Osteoblast (primary cell): ENCODE measurements around the gene ASPHD1. TPM values are rescaled to one million over a fixed set of nuclear protein-coding genes. Genes with fewer than 3 reads are reported as not detected.
"Not testable (repeated sequence)": the region's sequence is repeated elsewhere in the genome, so short reads cannot be mapped to it uniquely, and the experiment has no call there.

ENCODE experiments used
- DNase-seq: peaks from one replicate; pipeline ENCODE4 v3.0.0; 2011; ENCODE audit warnings: low spot score, mixed read lengths; ENCODE audit not compliant: insufficient read length; ENCODE audit errors: missing footprints
- H2AFZ ChIP-seq: 2 replicates; pipeline ENCODE4 v1.6.0; 2011; ENCODE audit warnings: mild to moderate bottlenecking, low read length
- H3K27ac ChIP-seq: 2 replicates; pipeline ENCODE4 v1.5.1; 2011; ENCODE audit warnings: mild to moderate bottlenecking, low read depth, low read length, moderate library complexity
- H3K27me3 ChIP-seq: 2 replicates; pipeline ENCODE4 v1.6.0; 2012; ENCODE audit warnings: mild to moderate bottlenecking, control low read depth, inconsistent platforms, low read length, moderate library complexity; ENCODE audit not compliant: insufficient read depth
- H3K36me3 ChIP-seq: 2 replicates; pipeline ENCODE4 v1.5.1; 2011; ENCODE audit warnings: mild to moderate bottlenecking, low read length, control low read depth, moderate library complexity; ENCODE audit not compliant: insufficient read depth
- H3K4me1 ChIP-seq: 2 replicates; pipeline ENCODE4 v1.5.1; 2011; ENCODE audit warnings: mild to moderate bottlenecking, low read length, control low read depth, moderate library complexity; ENCODE audit not compliant: insufficient read depth
- H3K4me2 ChIP-seq: 2 replicates; pipeline ENCODE4 v1.6.0; 2011; ENCODE audit warnings: mild to moderate bottlenecking, low read length; ENCODE audit not compliant: insufficient read depth
- H3K4me3 ChIP-seq: fragments of 200-600 bp; sonication (generic); 3 replicates; pipeline ENCODE4 v1.5.1; 2012; ENCODE audit warnings: mild to moderate bottlenecking, low read length, inconsistent platforms; ENCODE audit not compliant: insufficient read depth
- H3K79me2 ChIP-seq: 2 replicates; pipeline ENCODE4 v1.6.0; 2012; ENCODE audit warnings: mild to moderate bottlenecking, low read length, control low read depth, inconsistent platforms; ENCODE audit not compliant: insufficient read depth
- H3K9me3 ChIP-seq: 2 replicates; pipeline ENCODE4 v1.5.1; 2011; ENCODE audit warnings: low read depth, low read length, control low read depth
- H4K20me1 ChIP-seq: 2 replicates; pipeline ENCODE4 v1.6.0; 2012; ENCODE audit warnings: mild to moderate bottlenecking, low read length, control low read depth; ENCODE audit not compliant: insufficient read depth
- total RNA-seq: library from RNA; depleted of rRNA; stranded (reverse); fragments of >200 nt; gene quantifications from 2 replicates; pipeline ENCODE4 v1.2.3, GENCODE V29; 2012
- TF ChIP-seq, protein P1 (sequence below): IDR thresholded peaks from 2 replicates; pipeline ENCODE4 v1.5.1; 2011; ENCODE audit warnings: mild to moderate bottlenecking, low read depth, low read length, moderate library complexity; ENCODE audit errors: extremely low read depth

The ASPHD1 gene
- total RNA-seq, 1 donor, result 1.8 TPM

DNA sequence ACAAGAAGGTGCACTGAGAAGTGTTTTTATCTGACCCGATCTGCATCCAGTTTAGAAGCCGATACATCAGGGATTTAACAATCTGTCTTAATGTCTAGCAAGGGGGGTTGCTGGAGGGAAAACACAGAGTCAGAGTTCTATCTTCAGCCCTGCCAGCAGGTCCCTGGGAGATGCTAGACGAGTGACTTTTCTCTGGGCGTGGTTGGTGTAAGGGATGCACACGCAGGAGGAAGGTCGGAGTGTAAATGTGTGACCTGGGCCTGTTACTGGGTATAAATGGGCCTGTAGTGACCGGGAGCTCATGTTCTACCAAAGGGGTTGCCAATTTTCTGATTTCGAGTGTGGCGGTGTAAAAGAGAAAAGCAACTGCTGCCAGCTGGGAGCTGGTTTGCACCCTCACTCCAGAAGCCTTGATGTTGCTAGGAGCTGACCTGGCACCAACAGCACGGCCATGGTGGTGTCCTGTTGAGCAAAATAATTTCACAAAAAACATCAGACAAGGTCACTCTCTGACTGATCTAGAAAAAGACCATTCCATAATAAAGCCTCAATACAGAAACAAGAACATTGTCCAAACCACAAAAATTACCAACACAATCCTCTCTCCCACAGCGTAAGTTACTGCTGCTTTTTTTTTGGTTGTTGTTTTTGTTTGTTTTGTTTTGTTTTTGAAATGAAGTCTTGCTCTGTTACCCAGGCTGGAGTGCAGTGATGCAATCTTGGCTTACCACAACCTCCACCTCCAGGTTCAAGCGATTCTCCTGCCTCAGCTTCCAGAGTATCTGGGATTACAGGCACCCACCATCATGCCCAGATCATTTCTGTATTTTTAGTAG lies 27.0 kb downstream of the ASPHD1 start:
- H3K27me3 ChIP-seq, result no peaks in the 10 kb centered on the region
- peaks cover 7% of the 10 kb centered on the region for H3K36me3 ChIP-seq
- TF ChIP-seq, protein P1, sequence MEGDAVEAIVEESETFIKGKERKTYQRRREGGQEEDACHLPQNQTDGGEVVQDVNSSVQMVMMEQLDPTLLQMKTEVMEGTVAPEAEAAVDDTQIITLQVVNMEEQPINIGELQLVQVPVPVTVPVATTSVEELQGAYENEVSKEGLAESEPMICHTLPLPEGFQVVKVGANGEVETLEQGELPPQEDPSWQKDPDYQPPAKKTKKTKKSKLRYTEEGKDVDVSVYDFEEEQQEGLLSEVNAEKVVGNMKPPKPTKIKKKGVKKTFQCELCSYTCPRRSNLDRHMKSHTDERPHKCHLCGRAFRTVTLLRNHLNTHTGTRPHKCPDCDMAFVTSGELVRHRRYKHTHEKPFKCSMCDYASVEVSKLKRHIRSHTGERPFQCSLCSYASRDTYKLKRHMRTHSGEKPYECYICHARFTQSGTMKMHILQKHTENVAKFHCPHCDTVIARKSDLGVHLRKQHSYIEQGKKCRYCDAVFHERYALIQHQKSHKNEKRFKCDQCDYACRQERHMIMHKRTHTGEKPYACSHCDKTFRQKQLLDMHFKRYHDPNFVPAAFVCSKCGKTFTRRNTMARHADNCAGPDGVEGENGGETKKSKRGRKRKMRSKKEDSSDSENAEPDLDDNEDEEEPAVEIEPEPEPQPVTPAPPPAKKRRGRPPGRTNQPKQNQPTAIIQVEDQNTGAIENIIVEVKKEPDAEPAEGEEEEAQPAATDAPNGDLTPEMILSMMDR, result no peak
- peaks cover 33% of the 10 kb centered on the region for H3K79me2 ChIP-seq
- peak; percentile 72 for DNase-seq
- H3K4me3 ChIP-seq, result peak overlapping the region; percentile 95
- peaks cover 17% of the 10 kb centered on the region for H3K4me1 ChIP-seq
- H3K27ac ChIP-seq, result no peak overlapping the region
- H3K4me2 ChIP-seq, result peak overlapping the region; percentile 100
- peaks cover 12% of the 10 kb centered on the region for H4K20me1 ChIP-seq
- peak overlapping the region; percentile 99 for H2AFZ ChIP-seq
- H3K9me3 ChIP-seq, result no peaks in the 10 kb centered on the region

DNA sequence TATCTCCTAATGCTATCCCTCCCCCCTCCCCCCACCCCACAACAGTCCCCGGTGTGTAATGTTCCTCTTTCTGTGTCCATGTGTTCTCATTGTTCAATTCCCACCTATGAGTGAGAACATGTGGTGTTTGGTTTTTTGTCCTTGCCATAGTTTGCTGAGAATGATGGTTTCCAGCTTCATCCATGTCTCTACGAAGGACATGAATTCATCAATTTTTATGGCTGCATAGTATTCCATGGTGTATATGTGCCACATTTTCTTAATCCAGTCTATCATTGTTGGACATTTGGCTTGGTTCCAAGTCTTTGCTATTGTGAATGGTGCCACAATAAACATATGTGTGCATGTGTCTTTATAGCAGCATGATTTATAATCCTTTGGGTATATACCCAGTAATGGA lies 31.5 kb downstream of the ASPHD1 start:
- H3K79me2 ChIP-seq, H3K4me2 ChIP-seq, H3K4me3 ChIP-seq, H3K9me3 ChIP-seq, H3K27me3 ChIP-seq, H2AFZ ChIP-seq, H3K4me1 ChIP-seq, H4K20me1 ChIP-seq, H3K27ac ChIP-seq, DNase-seq, H3K36me3 ChIP-seq: not testable (repeated sequence)

DNA sequence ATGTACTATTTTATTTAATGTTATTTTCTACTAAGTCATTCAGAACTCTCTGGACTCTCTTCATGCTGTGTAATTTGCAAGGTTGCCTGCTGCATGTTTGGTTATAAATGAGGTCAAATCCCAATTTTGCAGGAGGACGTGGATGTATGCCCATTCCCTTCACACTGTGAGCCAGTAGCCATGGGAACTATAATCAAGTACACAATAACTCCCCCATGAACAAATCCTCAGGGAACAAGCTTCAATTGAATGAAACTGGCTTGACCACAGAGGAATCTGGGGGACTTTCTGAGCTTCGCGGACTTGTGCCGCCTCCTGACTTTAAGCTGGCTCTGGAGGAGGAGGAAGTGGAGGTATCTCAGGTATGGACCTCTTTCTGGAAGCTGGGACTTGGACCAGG lies 40.4 kb downstream of the ASPHD1 start:
- H3K4me3 ChIP-seq, result no peak overlapping the region
- H3K4me2 ChIP-seq, result no peak overlapping the region
- H3K9me3 ChIP-seq, result peaks cover 2% of the 10 kb centered on the region
- H3K36me3 ChIP-seq, result no peaks in the 10 kb centered on the region
- TF ChIP-seq, protein P1, result no peak
- peaks cover 13% of the 10 kb centered on the region for H3K4me1 ChIP-seq
- no peaks in the 10 kb centered on the region for H3K27me3 ChIP-seq
- H3K79me2 ChIP-seq, result no peaks in the 10 kb centered on the region
- no peak overlapping the region for H3K27ac ChIP-seq
- no peak overlapping the region for H2AFZ ChIP-seq
- DNase-seq, result no peak
- H4K20me1 ChIP-seq, result no peaks in the 10 kb centered on the region

DNA sequence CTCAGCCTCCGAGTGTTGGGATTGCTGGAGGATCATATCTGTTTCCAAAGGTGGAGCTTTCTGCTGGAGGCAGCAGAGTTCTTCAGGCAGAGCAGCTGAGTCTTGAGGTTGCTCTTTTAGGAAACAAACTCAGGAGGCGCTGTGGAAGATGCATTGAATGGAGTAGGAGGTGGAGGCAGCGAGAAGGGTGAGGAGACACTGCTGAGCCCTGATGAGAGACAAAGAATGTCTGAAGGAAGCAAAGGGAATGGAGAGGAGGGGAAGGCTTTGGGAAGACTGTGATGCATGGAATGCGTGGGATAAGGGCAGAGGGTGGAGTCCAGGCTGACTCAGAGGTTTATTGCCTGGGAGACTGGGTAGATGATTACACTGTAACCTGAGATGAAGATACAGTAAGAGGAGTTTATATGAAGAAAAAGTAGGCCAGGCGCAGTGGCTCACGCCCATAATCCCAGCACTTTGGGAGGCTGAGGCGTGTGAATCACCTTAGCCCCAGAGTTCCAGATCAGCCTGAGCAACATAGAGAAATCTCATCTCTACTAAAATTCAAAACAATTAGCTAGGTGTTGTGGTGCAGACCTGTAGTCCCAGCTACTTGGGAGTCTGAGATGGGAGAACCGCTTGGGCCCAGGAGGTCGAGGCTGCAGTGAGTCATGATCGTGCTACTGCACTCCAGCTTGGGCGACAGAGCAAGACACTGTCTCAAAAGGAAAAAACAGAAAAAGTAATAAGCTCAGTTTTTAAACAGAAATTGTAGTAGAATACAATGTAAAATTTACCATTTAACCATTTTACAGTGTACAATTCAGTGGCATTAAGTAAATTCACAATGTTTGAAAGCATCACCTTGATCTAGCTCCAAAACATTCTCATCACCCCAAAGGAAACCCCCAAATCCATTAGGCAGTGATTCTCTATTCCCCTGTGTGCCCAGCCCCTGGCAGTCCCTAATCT lies 43.8 kb downstream of the ASPHD1 start:
- H3K36me3 ChIP-seq, result no peaks in the 10 kb centered on the region
- TF ChIP-seq, protein P1, result peak; percentile 59
- peak overlapping the region; percentile 95 for H3K27ac ChIP-seq
- H3K9me3 ChIP-seq, result peaks cover 2% of the 10 kb centered on the region
- H3K79me2 ChIP-seq, result no peaks in the 10 kb centered on the region
- H2AFZ ChIP-seq, result peak overlapping the region; percentile 71
- H3K4me2 ChIP-seq, result peak overlapping the region; percentile 71
- H3K4me3 ChIP-seq, result peak overlapping the region; percentile 34
- H3K4me1 ChIP-seq, result peaks cover 13% of the 10 kb centered on the region
- no peaks in the 10 kb centered on the region for H3K27me3 ChIP-seq
- DNase-seq, result peak; percentile 95
- H4K20me1 ChIP-seq, result no peaks in the 10 kb centered on the region
